ENCODE measurements around the gene PLXNA4.

The PLXNA4 gene

GRCh38 chr7:132368246-132368900 lies 207.9 kb downstream of the PLXNA4 start:
- TF ChIP-seq GATA2 (IDR thresholded peaks at IDR 0.05; ENCODE audit: low read depth, low read length) (no peak), GATA3 (IDR thresholded peaks at IDR 0.05; ENCODE audit: low read depth, low read length) (no peak)

DNA sequence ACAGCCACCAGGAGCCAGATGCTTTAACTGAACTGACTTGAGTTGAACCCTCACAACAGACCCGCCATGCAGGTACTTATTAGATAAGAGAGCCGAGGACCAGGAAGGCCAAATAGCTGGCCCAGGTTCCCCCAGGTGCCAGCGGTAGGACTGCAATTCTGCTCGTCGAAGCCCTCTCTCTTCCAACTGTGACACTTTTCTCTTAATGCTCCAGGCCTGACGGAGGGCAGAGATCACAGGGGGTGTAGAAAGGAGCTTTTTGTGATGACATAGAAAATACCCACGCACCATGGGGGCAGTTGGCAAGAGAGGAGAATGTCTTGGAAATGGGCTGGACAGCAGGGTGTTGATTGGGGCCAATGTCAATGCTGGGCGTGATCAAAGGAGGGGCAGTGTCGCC lies 208.5 kb downstream of the PLXNA4 start:
- no peak for TF ChIP-seq GATA3 (IDR thresholded peaks at IDR 0.05; ENCODE audit: low read depth, low read length)
- TF ChIP-seq GATA2 (IDR thresholded peaks at IDR 0.05; ENCODE audit: low read depth, low read length) = no peak

DNA sequence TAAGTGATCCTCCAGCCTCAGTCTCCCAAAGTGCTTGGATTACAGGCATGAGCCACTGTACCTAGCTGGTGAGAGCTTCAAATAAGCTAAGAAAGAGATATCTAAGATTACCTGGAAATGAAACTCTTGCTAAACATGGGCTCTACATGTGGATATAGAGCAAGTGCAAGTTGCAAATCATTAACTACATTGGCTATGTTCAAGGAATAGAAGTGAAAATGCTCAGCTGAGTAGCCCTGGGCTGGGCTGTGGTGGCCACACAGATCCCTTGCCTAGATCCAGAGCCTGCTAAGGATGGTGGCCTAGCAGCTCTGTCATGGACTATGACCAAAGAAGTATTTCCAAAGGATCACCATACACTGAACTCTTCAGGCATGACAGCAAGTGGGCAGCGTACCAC lies 209.3 kb downstream of the PLXNA4 start:
- TF ChIP-seq GATA3 (IDR thresholded peaks at IDR 0.05; ENCODE audit: low read depth, low read length) (no peak), GATA2 (IDR thresholded peaks at IDR 0.05; ENCODE audit: low read depth, low read length) (no peak)

- TF ChIP-seq GATA2 (IDR thresholded peaks at IDR 0.05; ENCODE audit: low read depth, low read length) (no peak), GATA3 (IDR thresholded peaks at IDR 0.05; ENCODE audit: low read depth, low read length) (no peak)
These were observed 212.0 kb downstream of the PLXNA4 start for GRCh38 chr7:132364226-132364625.

DNA sequence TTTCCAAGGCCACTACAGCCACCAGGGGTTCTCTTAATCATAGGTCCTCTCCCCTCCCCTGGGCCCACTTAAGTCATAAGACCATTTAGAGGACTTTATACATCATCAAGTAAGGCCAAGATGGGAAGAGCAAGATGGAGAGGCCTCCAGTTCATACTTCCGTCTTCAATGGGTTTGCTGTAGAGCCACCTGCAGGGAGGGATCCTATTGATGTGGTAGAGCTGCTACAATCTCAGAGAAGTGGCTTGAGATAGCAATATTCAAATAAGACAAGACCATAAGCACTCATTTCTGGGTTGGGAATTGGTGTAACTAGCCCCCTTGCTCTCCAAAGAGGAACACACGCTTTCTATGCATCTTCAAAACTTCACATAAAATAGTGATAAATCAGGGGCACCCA lies 214.2 kb downstream of the PLXNA4 start:
- TF ChIP-seq GATA2 (IDR thresholded peaks at IDR 0.05; ENCODE audit: low read depth, low read length) = no peak
- TF ChIP-seq GATA3 (IDR thresholded peaks at IDR 0.05; ENCODE audit: low read depth, low read length) = no peak

- TF ChIP-seq GATA3 (IDR thresholded peaks at IDR 0.05; ENCODE audit: low read depth, low read length) (no peak), GATA2 (IDR thresholded peaks at IDR 0.05; ENCODE audit: low read depth, low read length) (no peak)
These were observed 215.1 kb downstream of the PLXNA4 start for GRCh38 chr7:132361146-132361545.

- TF ChIP-seq GATA3 (IDR thresholded peaks at IDR 0.05; ENCODE audit: low read depth, low read length) = no peak
- TF ChIP-seq GATA2 (IDR thresholded peaks at IDR 0.05; ENCODE audit: low read depth, low read length) = no peak
These were observed 216.5 kb downstream of the PLXNA4 start for GRCh38 chr7:132359743-132360142.

DNA sequence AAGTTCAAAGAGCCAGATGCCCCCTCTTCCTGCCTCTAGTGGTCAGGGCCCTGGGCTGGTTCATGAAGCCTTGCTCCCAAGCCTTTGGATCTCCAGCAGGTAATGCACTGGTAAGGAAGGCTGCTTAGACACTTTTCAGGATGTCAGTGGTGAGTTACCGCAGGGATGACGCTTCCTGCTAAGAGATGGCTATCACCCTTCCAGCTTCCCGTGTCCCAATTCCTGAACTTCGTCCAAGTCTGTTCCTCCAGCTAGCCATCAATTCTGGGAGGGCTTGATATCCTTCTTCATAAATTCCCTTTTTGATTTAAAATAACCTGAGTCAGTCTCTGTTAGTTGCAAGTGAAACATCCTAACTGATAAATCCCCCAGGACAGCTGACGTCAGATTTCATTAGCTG lies 221.2 kb downstream of the PLXNA4 start:
- peak; percentile 60 for TF ChIP-seq GATA3 (IDR thresholded peaks at IDR 0.05; ENCODE audit: low read depth, low read length)
- TF ChIP-seq GATA2 (IDR thresholded peaks at IDR 0.05; ENCODE audit: low read depth, low read length) = peak; percentile 96

DNA sequence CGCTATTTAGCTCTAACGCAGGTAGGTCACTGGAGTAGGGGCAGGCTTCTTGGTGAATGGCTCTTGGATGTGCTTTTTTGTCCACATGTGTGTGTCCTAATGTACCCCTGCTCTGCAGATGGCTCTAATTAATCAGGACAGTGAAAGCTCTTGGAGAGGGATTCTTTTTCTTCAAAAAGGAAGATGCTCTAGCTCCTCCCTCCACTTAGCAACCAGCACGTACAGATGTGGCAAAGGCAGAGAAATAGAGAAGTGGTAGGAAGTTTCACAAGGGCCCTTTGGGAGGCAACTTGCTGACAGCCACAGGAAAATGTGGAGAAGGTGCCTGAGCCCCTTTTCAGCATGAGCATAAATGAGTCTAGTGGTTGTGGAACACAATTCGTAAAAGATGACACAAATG lies 221.7 kb downstream of the PLXNA4 start:
- TF ChIP-seq GATA3 (IDR thresholded peaks at IDR 0.05; ENCODE audit: low read depth, low read length) (no peak), GATA2 (IDR thresholded peaks at IDR 0.05; ENCODE audit: low read depth, low read length) (no peak)

- TF ChIP-seq GATA2 (IDR thresholded peaks at IDR 0.05; ENCODE audit: low read depth, low read length) (no peak), GATA3 (IDR thresholded peaks at IDR 0.05; ENCODE audit: low read depth, low read length) (no peak)
These were observed 222.3 kb downstream of the PLXNA4 start for GRCh38 chr7:132353936-132354335.

DNA sequence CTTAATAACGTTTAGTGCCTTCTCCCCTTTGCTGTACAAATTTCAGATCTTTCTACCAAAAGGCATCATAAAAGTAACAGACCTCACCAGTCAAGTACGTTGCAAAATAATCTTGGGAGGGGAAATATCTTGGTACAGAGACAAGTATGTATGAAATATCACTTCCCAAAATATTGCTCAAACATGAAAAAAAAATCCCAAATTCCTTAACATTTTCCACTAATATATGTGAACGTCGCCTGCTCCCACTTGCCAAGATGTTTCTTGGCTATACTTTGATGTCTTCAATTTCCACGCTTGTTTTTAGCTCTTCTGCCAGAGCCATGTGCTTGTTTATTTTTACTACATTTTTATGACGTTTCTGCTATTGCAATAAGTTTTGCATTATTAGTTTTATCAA lies 223.5 kb downstream of the PLXNA4 start:
- TF ChIP-seq GATA3 (IDR thresholded peaks at IDR 0.05; ENCODE audit: low read depth, low read length) (no peak), GATA2 (IDR thresholded peaks at IDR 0.05; ENCODE audit: low read depth, low read length) (no peak)

GRCh38 chr7:132351954-132352499 lies 224.2 kb downstream of the PLXNA4 start:
- TF ChIP-seq GATA3 (IDR thresholded peaks at IDR 0.05; ENCODE audit: low read depth, low read length) (no peak), GATA2 (IDR thresholded peaks at IDR 0.05; ENCODE audit: low read depth, low read length) (no peak)

- TF ChIP-seq GATA2 (IDR thresholded peaks at IDR 0.05; ENCODE audit: low read depth, low read length) (no peak), GATA3 (IDR thresholded peaks at IDR 0.05; ENCODE audit: low read depth, low read length) (no peak)
These were observed 225.5 kb downstream of the PLXNA4 start for GRCh38 chr7:132350741-132351140.

DNA sequence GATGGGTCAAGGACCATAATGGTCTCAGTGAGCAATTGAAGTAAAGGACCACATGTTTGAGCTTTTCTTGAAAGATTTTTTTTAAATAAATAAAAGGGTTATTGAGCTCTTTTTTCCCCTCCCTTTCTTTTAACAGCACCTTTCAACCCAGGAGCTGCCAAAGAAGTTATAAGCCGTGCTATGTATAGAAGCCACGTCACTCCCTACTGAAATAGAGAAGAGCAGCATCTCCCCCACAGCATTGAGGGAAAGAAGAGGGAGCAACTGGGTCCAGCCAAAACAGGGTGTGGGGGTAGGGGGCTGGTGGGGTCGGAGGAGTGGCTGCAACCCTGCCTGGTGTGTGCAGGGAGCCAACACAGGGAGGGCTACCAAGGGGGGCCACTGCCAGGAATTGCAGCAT lies 227.2 kb downstream of the PLXNA4 start:
- TF ChIP-seq GATA3 (IDR thresholded peaks at IDR 0.05; ENCODE audit: low read depth, low read length) (no peak), GATA2 (IDR thresholded peaks at IDR 0.05; ENCODE audit: low read depth, low read length) (no peak)

GRCh38 chr7:132348341-132348740 lies 227.9 kb downstream of the PLXNA4 start:
- TF ChIP-seq GATA3 (IDR thresholded peaks at IDR 0.05; ENCODE audit: low read depth, low read length) (no peak), GATA2 (IDR thresholded peaks at IDR 0.05; ENCODE audit: low read depth, low read length) (no peak)

Data from SH-SY5Y (cell line).